Measurements from ENCODE around the gene SCNN1G.

SCNN1G gene

GRCh38 chr16:23207485-23207884 lies 24.9 kb downstream of the SCNN1G start:
- no peaks in the 10 kb centered on the region for H3K9me3 ChIP-seq (ENCODE audit: severe bottlenecking)
- H3K27me3 ChIP-seq (ENCODE audit: insufficient read depth, low read depth, severe bottlenecking), result no peaks in the 10 kb centered on the region
- H3K36me3 ChIP-seq, result no peaks in the 10 kb centered on the region
- peak overlapping the region; percentile 77; the same call in 1 of the 2 replicates for H3K27ac ChIP-seq
- H3K4me3 ChIP-seq (ENCODE audit: low read depth, low read length), result no peak overlapping the region
- no peak for DNase-seq
- TF ChIP-seq CTCF (IDR thresholded peaks at IDR 0.05; ENCODE audit: low read depth, low read length), result no peak

- H3K36me3 ChIP-seq, result no peaks in the 10 kb centered on the region
- DNase-seq, result no peak
- no peaks in the 10 kb centered on the region for H3K27me3 ChIP-seq (ENCODE audit: insufficient read depth, low read depth, severe bottlenecking)
- no peak overlapping the region for H3K4me3 ChIP-seq (ENCODE audit: low read depth, low read length)
- H3K27ac ChIP-seq, result no peak overlapping the region
- no peak for TF ChIP-seq CTCF (IDR thresholded peaks at IDR 0.05; ENCODE audit: low read depth, low read length)
- no peaks in the 10 kb centered on the region for H3K9me3 ChIP-seq (ENCODE audit: severe bottlenecking)
These were observed 27.1 kb downstream of the SCNN1G start for GRCh38 chr16:23209606-23210005.

GRCh38 chr16:23213831-23214230 lies 31.3 kb downstream of the SCNN1G start:
- no peak for DNase-seq
- Histone ChIP-seq H3K4me3 (ENCODE audit: low read depth, low read length) (no peak overlapping the region), H3K9me3 (ENCODE audit: severe bottlenecking) (no peaks in the 10 kb centered on the region), H3K27ac (no peak overlapping the region), H3K36me3 (no peaks in the 10 kb centered on the region), H3K27me3 (ENCODE audit: insufficient read depth, low read depth, severe bottlenecking) (no peaks in the 10 kb centered on the region)
- TF ChIP-seq CTCF (IDR thresholded peaks at IDR 0.05; ENCODE audit: low read depth, low read length), result no peak

- H3K27ac ChIP-seq, result no peak overlapping the region
- TF ChIP-seq CTCF (IDR thresholded peaks at IDR 0.05; ENCODE audit: low read depth, low read length), result no peak
These were observed 32.3 kb downstream of the SCNN1G start for GRCh38 chr16:23214796-23215195.

GRCh38 chr16:23215435-23215834 lies 32.9 kb downstream of the SCNN1G start:
- no peaks in the 10 kb centered on the region for H3K27me3 ChIP-seq (ENCODE audit: insufficient read depth, low read depth, severe bottlenecking)
- no peaks in the 10 kb centered on the region for H3K9me3 ChIP-seq (ENCODE audit: severe bottlenecking)
- DNase-seq, result no peak
- no peak for TF ChIP-seq CTCF (IDR thresholded peaks at IDR 0.05; ENCODE audit: low read depth, low read length)
- H3K4me3 ChIP-seq (ENCODE audit: low read depth, low read length), result no peak overlapping the region
- H3K27ac ChIP-seq, result no peak overlapping the region
- H3K36me3 ChIP-seq, result no peaks in the 10 kb centered on the region

More at GRCh38 chr16:23214796-23215195, 32.3 kb downstream of the SCNN1G start:
- H3K9me3 ChIP-seq (ENCODE audit: severe bottlenecking), result no peaks in the 10 kb centered on the region
- no peaks in the 10 kb centered on the region for H3K27me3 ChIP-seq (ENCODE audit: insufficient read depth, low read depth, severe bottlenecking)
- no peak for DNase-seq
- no peak overlapping the region for H3K4me3 ChIP-seq (ENCODE audit: low read depth, low read length)
- no peaks in the 10 kb centered on the region for H3K36me3 ChIP-seq

GRCh38 chr16:23216658-23217246 lies 34.2 kb downstream of the SCNN1G start:
- H3K27ac ChIP-seq, result no peak overlapping the region
- no peak for DNase-seq
- no peak overlapping the region for H3K4me3 ChIP-seq (ENCODE audit: low read depth, low read length)
- TF ChIP-seq CTCF (IDR thresholded peaks at IDR 0.05; ENCODE audit: low read depth, low read length), result no peak
- H3K36me3 ChIP-seq, result no peaks in the 10 kb centered on the region
- no peaks in the 10 kb centered on the region for H3K9me3 ChIP-seq (ENCODE audit: severe bottlenecking)
- H3K27me3 ChIP-seq (ENCODE audit: insufficient read depth, low read depth, severe bottlenecking), result no peaks in the 10 kb centered on the region
